ENCODE results near the gene AOPEP. TPM values are rescaled to one million over a fixed set of nuclear protein-coding genes. Genes with fewer than 3 reads are reported as not detected.

AOPEP gene
- total RNA-seq, 1 experiment from 2014 or later: 14.4 TPM

DNA sequence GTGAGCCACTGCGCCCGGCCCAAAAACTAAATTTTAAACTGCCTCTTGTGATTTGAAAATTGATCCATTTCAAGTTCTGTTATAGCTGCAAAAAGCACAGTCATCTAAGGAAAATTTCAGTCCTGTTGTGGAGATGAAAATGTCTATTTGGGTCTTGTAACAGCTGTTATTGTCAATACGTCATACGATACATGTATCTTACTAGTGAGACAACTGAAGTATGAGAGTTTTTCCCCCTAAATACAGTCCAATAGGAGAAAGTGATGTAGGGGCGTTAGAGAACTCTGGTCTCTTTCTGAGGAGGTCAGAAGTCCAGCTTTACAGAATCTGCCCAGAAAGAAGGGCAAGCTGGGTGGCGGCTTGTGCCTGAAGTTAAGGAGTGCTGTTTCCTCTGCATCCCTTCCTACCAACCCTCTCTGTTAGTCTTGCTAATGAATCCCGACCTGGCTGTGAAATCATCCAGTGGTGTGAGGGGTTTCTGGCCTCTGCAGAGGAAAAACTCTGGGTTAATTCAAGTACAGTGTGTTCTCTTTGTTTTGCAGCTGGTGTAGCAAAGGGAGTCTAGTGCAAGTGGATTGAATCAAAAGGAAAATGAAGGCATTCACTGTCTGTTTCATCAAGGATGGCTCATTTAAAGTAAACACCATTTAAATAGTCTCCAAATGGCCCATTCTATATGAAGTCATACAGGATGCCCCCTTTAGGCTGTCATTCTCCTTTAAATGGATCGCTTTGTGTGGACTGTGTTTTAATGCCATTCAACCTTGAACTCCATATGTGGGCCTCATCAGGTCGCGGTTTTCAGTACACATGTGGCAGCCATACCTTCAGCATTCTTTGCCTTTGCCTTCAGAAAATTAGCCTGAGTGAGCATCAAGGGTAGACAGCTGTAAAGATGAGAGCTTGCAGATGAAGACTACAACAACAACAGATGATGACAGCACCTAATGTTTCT lies 59.0 kb downstream of the AOPEP start (continued):
- TF ChIP-seq ZNF425 (CRISPR knock-in tag; conservative IDR thresholded peaks at IDR 0.05): no peak
- TF ChIP-seq, protein P1, sequence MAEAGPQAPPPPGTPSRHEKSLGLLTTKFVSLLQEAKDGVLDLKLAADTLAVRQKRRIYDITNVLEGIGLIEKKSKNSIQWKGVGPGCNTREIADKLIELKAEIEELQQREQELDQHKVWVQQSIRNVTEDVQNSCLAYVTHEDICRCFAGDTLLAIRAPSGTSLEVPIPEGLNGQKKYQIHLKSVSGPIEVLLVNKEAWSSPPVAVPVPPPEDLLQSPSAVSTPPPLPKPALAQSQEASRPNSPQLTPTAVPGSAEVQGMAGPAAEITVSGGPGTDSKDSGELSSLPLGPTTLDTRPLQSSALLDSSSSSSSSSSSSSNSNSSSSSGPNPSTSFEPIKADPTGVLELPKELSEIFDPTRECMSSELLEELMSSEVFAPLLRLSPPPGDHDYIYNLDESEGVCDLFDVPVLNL (CRISPR knock-in tag; IDR thresholded peaks at IDR 0.05; ENCODE audit: borderline replicate concordance, low read depth): no peak
- no peak for TF ChIP-seq ZNF396 (CRISPR knock-in tag; IDR thresholded peaks at IDR 0.05; ENCODE audit: borderline replicate concordance)
- TF ChIP-seq GTF2I (CRISPR knock-in tag; conservative IDR thresholded peaks at IDR 0.05): no peak
- no peak for TF ChIP-seq ETV6 (CRISPR knock-in tag; IDR thresholded peaks at IDR 0.05)
- TF ChIP-seq FOXJ3 (CRISPR knock-in tag; IDR thresholded peaks at IDR 0.05; ENCODE audit: borderline replicate concordance): no peak
- no peak for TF ChIP-seq ZNF219 (CRISPR knock-in tag; IDR thresholded peaks at IDR 0.05; ENCODE audit: borderline replicate concordance)
- no peak for TF ChIP-seq ZBTB21 (CRISPR knock-in tag; IDR thresholded peaks at IDR 0.05; ENCODE audit: borderline replicate concordance)
- no peak for TF ChIP-seq TEAD4 (CRISPR knock-in tag; IDR thresholded peaks at IDR 0.05)

DNA sequence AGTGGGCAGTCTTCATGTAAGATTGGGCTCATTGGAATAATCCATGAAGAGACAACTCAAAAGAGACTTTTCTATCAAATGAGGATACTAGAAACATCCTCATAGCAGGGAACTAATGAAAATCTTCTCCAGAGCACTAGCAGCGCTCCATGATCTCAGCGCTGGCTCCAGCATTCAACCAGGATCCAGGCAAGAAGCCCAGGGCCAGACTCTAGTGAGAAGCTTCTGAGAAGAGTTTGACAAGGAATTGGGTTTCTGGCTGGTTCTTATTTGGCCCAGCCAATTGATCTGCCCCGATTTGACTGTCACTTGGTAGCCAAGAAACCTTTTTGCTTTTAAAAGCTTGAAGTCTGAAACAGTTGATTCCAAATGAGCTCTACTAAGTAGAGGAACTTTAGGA lies 60.1 kb downstream of the AOPEP start:
- Mint-ChIP-seq H3K4me3 (no peak overlapping the region), H3K27ac (no peak overlapping the region), H3K9me3 (no peaks in the 10 kb centered on the region), H3K4me1 (peaks cover 18% of the 10 kb centered on the region), H3K36me3 (no peaks in the 10 kb centered on the region), H3K27me3 (ENCODE audit: low read depth) (no peaks in the 10 kb centered on the region)
- ChIA-PET CTCF (interaction anchor here (1.1 kb wide), 1 partner anchor 259 kb away, joined by 4 read pairs; no protein-coding TSS in a partner anchor), POLR2A (no interaction called here)
- TF ChIP-seq FOXJ3 (CRISPR knock-in tag; IDR thresholded peaks at IDR 0.05; ENCODE audit: borderline replicate concordance) (no peak), CDX4 (CRISPR knock-in tag; IDR thresholded peaks at IDR 0.05; ENCODE audit: borderline replicate concordance) (no peak), IRF1 (CRISPR knock-in tag; IDR thresholded peaks at IDR 0.05) (no peak), SMAD3 (CRISPR knock-in tag; IDR thresholded peaks at IDR 0.05; ENCODE audit: borderline replicate concordance) (no peak), NR2C2 (CRISPR knock-in tag; IDR thresholded peaks at IDR 0.05) (no peak)
- TF ChIP-seq, protein P2, sequence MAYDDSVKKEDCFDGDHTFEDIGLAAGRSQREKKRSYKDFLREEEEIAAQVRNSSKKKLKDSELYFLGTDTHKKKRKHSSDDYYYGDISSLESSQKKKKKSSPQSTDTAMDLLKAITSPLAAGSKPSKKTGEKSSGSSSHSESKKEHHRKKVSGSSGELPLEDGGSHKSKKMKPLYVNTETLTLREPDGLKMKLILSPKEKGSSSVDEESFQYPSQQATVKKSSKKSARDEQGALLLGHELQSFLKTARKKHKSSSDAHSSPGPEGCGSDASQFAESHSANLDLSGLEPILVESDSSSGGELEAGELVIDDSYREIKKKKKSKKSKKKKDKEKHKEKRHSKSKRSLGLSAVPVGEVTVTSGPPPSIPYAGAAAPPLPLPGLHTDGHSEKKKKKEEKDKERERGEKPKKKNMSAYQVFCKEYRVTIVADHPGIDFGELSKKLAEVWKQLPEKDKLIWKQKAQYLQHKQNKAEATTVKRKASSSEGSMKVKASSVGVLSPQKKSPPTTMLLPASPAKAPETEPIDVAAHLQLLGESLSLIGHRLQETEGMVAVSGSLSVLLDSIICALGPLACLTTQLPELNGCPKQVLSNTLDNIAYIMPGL (CRISPR knock-in tag; IDR thresholded peaks at IDR 0.05): no peak
- TF ChIP-seq, protein P3, sequence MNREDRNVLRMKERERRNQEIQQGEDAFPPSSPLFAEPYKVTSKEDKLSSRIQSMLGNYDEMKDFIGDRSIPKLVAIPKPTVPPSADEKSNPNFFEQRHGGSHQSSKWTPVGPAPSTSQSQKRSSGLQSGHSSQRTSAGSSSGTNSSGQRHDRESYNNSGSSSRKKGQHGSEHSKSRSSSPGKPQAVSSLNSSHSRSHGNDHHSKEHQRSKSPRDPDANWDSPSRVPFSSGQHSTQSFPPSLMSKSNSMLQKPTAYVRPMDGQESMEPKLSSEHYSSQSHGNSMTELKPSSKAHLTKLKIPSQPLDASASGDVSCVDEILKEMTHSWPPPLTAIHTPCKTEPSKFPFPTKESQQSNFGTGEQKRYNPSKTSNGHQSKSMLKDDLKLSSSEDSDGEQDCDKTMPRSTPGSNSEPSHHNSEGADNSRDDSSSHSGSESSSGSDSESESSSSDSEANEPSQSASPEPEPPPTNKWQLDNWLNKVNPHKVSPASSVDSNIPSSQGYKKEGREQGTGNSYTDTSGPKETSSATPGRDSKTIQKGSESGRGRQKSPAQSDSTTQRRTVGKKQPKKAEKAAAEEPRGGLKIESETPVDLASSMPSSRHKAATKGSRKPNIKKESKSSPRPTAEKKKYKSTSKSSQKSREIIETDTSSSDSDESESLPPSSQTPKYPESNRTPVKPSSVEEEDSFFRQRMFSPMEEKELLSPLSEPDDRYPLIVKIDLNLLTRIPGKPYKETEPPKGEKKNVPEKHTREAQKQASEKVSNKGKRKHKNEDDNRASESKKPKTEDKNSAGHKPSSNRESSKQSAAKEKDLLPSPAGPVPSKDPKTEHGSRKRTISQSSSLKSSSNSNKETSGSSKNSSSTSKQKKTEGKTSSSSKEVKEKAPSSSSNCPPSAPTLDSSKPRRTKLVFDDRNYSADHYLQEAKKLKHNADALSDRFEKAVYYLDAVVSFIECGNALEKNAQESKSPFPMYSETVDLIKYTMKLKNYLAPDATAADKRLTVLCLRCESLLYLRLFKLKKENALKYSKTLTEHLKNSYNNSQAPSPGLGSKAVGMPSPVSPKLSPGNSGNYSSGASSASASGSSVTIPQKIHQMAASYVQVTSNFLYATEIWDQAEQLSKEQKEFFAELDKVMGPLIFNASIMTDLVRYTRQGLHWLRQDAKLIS (CRISPR knock-in tag; IDR thresholded peaks at IDR 0.05; ENCODE audit: borderline replicate concordance): no peak
- DNase-seq (ENCODE audit: low spot score) (no peak), ATAC-seq (no peak)

Measured in WTC11 (cell line).